ENCODE measurements around the gene B4GALNT2.
"Not testable (repeated sequence)": the region's sequence is repeated elsewhere in the genome, so short reads cannot be mapped to it uniquely, and the experiment has no call there.

The B4GALNT2 gene

DNA sequence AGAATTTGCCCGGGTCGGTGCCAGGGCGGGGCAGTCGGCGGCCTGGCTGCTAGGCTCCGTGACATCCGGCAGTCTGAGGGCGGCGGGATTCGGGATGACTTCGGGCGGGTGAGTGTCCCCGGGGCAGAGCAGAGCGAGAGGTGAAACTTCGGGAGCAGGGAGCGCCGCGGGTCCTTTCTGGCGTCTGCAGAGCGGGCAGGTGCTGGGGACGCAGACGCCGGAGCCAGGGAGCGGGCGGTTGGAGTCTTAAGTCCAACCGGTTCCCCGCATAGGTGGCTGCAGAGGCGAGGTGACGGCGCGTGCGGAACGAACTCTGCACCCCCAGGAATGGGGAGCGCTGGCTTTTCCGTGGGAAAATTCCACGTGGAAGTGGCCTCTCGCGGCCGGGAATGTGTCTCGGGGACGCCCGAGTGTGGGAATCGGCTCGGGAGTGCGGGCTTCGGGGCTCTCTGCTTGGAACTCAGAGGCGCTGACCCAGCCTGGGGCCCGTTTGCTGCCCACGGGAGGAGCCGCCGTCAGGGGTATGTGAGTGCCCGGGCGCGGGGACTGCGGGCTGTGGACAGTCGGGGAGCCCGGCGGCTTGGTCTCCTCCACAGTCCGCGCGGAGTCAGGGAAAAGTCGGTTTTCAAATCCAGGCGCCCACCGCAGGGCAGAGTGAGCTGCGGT lies at the start of gene B4GALNT2:
Gene B4GALNT2 (plus strand): TSS at position 71 of the 666 bp plus-strand sequence. CDS start 24 bp downstream, at position 95.
- DNase-seq, result no peak

DNA sequence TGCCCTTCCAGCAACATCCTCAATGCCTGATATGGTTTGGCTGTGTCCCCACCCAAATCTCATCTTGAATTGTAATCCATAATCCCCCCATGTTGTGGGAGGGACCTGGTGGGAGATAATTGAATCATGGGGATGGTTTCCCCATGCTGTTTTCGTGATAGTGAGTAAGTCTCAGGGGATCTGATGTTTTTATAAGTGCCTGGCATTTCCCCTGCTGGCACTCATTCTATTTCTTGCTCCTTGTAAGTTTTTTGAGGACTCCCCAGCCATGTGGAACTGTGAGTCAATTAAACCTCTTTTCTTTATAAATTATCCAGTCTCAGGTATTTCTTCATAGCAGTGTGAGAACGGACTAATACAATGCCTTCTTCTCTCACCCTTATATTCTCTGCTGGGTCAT lies 47.5 kb upstream of the B4GALNT2 start:
- not testable (repeated sequence) for DNase-seq

DNA sequence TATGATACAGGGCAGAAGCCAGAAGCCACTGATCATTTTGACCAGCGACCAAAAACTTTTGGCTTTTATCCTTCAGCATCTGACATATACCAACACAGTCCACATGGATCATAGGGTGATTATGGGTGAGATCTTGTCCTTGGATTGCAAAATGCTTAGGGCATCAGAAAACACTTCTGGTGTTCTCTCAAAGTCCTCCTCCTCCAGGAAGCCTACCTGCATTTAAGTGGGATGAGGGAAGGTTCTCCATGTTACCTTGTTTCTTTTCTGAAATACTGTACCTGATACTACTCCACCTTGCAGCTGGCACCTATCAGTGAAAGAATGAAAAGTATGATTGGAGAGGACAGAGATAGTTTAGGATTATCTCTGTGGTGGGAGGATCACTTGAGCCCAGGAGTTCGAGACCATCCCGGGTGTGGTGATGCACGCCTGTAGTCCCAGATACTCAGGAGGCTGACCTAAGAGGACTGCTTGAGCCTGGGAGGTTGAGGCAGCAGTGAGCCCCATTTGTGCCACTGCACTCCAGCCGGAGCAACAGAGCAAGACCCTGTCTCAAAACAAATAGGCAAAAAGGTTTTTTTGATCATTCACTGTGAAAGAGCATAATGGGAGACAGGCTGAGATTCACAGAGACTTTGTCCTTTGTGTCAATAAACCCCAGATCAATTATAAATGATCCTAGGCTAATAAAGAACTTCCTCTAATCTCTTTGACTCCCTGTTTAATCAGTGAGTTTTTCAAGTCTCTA lies 46.8 kb upstream of the B4GALNT2 start:
- no peak for DNase-seq

GRCh38 chr17:49086316-49086605 lies 46.3 kb upstream of the B4GALNT2 start:
- no peak for DNase-seq

GRCh38 chr17:49086649-49087048 lies 45.9 kb upstream of the B4GALNT2 start:
- DNase-seq, result no peak

DNA sequence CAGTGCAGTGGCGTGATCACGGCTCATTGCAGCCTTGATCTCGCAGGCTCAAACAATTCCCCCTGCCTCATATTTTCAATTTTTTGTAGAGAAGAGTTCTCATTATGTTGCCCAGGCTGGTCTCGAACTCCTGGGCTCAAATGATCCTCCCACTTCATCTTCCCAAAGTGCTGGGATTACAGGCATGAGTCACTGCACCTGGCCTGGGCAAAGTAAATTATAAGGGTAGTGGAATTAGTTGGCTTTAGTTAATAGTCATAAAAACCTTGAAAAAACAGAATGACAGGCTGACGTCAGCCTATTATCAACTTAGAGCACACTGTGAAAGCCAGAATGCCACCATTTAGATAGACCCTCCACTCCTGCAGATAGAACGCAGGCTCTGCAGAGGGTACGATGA lies 43.5 kb upstream of the B4GALNT2 start:
- no peak for DNase-seq

GRCh38 chr17:49090878-49091594 lies 41.5 kb upstream of the B4GALNT2 start:
- DNase-seq, result no peak

DNA sequence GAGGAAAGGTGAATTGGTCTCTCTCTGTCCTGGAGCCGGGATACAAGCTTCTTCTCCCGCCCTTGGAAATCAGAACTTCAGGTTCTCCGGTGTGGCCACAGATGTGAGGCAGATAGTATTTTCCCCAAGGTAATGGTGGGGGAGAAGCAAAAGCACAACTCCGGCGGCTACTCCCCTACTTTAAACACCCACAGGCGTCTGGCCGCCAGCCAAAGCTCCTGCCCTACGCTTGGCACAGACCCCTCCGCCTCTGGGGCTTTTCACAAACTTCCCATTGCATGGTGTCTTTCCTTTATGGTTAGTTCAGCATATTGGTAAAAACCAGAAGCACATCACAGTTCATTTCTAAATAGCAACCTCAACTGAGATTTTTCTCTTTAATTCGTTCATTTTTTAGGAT lies 39.4 kb upstream of the B4GALNT2 start:
- no peak for DNase-seq

DNA sequence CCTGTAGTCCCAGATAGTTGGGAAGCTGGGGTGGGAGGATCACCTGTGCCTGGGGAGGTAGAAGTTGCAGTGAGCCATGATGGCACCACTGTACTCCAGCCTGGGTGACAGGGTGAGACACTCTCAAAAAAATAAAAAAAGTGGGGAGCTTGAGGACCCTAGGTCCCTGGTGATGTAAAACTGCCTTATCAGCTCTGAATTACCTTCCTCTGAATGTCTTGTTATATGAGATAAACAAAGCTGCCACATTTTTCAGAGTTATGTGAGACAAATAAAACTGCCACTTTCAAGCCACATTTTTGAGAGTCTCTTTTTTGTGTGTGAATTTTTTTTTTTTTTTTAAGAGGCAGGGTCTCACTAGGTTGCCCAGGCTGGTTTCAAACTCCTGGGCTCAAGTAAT lies 32.0 kb upstream of the B4GALNT2 start:
- no peak for DNase-seq

- DNase-seq, result no peak
These were observed 31.5 kb upstream of the B4GALNT2 start for GRCh38 chr17:49101054-49101534.

GRCh38 chr17:49103360-49103759 lies 29.2 kb upstream of the B4GALNT2 start:
- DNase-seq, result not testable (repeated sequence)

- no peak for DNase-seq
These were observed 28.0 kb upstream of the B4GALNT2 start for GRCh38 chr17:49104511-49105074.

DNA sequence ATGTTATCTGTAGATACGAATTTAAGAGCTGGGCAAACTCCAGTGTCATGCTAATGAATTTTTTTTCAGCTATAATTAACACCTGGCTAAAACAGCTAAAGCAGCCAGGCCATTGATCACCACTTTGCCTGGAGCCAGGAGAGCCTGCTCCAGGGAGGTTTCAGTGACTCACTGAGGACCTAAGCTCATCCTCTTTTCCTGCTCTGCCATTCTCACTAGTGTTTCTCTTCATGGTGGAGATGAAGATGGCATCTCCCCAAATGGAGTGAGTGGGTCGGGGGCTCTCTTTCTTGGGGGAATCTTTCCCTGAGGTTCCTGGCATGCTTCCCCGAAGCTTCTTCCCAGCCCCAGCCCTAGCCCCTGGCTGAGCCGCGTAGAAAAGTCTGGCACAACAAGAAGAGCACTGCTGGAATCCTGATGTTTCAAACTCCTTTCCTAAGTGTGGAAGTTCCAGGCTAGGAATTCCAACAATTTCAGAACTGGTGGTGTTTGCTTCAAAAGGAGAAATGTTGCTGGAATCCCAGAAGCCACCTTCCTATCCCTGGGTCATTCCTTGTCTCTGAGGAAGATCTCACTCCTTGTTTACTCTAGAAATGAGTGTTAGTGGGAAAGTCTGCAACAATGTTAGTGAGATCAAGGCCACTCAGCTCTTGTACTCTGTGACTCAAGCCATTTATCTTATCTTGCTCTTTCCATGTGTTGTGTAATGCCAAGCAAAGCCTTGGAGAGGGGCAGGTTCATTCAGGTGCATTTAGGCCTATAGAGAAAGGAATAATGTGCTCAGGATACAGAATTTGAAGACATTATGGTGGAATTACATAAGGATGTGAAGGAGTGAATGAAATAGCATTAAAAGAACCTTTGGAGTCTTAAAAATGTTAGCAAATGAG lies 26.0 kb upstream of the B4GALNT2 start:
- DNase-seq, result no peak

DNA sequence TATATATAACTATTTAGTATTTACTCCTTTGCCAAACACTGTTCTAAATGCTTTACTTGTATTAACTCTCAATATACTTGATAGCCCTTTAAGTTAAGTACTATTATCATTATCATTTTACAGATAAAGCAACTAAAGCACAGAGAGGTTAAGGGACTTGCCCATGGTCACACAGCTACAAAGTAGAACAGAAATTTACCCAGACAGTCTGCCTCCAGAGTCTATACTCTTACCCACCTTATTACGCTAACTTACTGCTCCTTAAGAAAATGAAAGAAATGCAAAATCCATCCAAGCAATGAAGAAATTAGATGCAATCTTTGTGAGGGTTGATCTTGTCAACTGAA lies 25.4 kb upstream of the B4GALNT2 start:
- no peak for DNase-seq

- no peak for DNase-seq
These were observed 24.3 kb upstream of the B4GALNT2 start for GRCh38 chr17:49108318-49108717.

DNA sequence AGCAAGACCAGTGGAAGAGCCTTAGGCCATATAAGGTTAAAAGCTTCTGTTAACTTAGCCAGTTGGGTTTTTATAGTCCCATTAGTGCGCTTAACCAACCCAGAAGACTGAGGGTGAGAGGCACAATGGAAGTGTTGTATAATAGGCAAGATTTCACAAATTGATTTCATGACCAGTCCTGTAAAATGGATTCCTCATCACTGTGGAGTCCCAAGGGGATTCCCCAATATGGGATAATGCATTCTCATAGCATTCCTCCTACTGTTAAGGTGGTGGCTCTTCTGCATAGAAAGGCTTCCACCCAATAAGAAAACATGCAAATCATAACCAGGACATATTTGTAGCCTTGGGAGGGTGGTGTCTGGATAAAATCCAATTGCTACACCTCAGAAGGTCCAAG lies 22.1 kb upstream of the B4GALNT2 start:
- DNase-seq, result no peak

- no peak for DNase-seq
These were observed 20.6 kb upstream of the B4GALNT2 start for GRCh38 chr17:49111934-49112333.

GRCh38 chr17:49112936-49113335 lies 19.6 kb upstream of the B4GALNT2 start:
- DNase-seq, result no peak

- no peak for DNase-seq
These were observed 17.9 kb upstream of the B4GALNT2 start for GRCh38 chr17:49114703-49115102.

GRCh38 chr17:49117587-49118230 lies 14.9 kb upstream of the B4GALNT2 start:
- no peak for DNase-seq

DNA sequence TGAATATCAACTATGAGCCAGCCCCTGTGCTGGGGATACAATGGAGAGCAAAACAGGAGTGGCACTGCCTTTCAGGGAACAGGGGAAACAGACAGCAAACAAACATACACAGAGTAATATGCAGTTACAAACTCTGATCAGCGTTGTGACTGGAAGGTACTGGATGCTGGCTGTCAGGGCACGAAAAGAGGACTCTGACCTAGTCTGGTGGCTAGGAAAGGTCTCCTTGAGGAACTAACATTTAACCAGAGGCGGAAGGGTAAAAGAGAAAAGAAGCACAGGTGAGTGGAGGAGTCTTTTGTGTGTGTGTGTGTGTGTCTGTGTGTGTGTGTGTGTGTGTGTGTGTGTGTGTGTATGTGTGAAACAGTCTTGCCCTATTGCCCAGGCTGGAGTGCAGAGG lies 12.4 kb upstream of the B4GALNT2 start:
- DNase-seq, result no peak

GRCh38 chr17:49121696-49122292 lies 10.8 kb upstream of the B4GALNT2 start:
- DNase-seq, result no peak

Measured in NCI-H1436 treated with DMSO at 0.1 percent for 48 hours (cell line).